Fibroblast of lung (primary cell): ENCODE results near the gene ARHGAP5.

Experiments used
- CTCF ChIP-seq, 2 donors: IDR thresholded peaks in 1 of 2; conservative IDR thresholded peaks in 1 of 2; 1 replicate in 1 of 2; 2 replicates in 1 of 2; pipeline ENCODE4 v1.5.1; 2011 to 2012; ENCODE audit warnings: low read length in 2 of 2, control low read depth in 1 of 2, inconsistent platforms in 1 of 2, low read depth in 1 of 2, mild to moderate bottlenecking in 1 of 2
- EZH2 ChIP-seq: IDR thresholded peaks from 2 replicates; pipeline ENCODE4 v1.5.1; 2012; ENCODE audit warnings: low read length, control low read depth, mild to moderate bottlenecking; ENCODE audit errors: missing control alignments

- TF ChIP-seq CTCF (conservative IDR thresholded peaks at IDR 0.05 in 1 of 2, IDR thresholded peaks at IDR 0.05 in 1 of 2; ENCODE audit: low read depth in 1 of 2, low read length in 2 of 2) (no peak), EZH2 (no peak)
Observed at GRCh38 chr14:32134448-32135097, 57.5 kb downstream of the ARHGAP5 start.
